Mucosa of stomach (tissue), 1 donor: ENCODE data around the gene FBN1.

ENCODE experiments used
- H3K27me3 ChIP-seq: one replicate; pipeline ENCODE4 v1.7.0; 2013; ENCODE audit warnings: mild to moderate bottlenecking, low read length; ENCODE audit not compliant: control insufficient read depth, insufficient read depth
- H3K36me3 ChIP-seq: one replicate; pipeline ENCODE4 v1.7.0; 2013; ENCODE audit warnings: low read length; ENCODE audit not compliant: control insufficient read depth, insufficient read depth
- H3K4me1 ChIP-seq: one replicate; pipeline ENCODE4 v1.7.0; 2013; ENCODE audit warnings: mild to moderate bottlenecking, low read length; ENCODE audit not compliant: control insufficient read depth, insufficient read depth
- H3K4me3 ChIP-seq: one replicate; pipeline ENCODE4 v1.7.0; 2013; ENCODE audit warnings: low read length
- H3K9ac ChIP-seq: one replicate; pipeline ENCODE4 v1.7.0; 2013; ENCODE audit warnings: mild to moderate bottlenecking, low read length, moderate library complexity
- H3K9me3 ChIP-seq: one replicate; pipeline ENCODE4 v1.7.0; 2013; ENCODE audit warnings: mild to moderate bottlenecking, low read length, moderate library complexity; ENCODE audit not compliant: control insufficient read depth
- donor health status: Pancreatic carcinoma.

The FBN1 gene

DNA sequence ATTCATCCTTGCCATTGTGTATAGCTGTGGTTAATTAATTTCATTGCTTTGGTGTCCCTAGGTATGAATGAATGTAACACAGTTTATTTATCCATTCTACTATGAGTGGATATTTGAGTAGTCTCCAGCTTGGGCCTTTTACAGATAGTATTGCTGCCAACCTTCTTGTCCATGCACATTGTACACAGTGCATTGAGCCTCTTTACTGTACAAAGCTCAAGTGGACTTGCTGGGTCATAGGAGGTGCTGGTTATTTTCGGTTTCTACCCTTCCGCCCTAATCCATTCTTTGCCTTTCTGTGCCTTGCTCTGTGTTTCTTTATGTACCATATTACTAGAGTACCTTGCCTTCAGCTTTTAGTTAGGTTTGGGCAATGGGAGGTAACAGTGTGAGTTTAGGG is 253.6 kb downstream of the FBN1 start:
- H3K27me3 ChIP-seq, result no peaks in the 10 kb centered on the region
- no peaks in the 10 kb centered on the region for H3K36me3 ChIP-seq
- H3K9ac ChIP-seq, result no peak overlapping the region
- no peak overlapping the region for H3K4me3 ChIP-seq
- H3K4me1 ChIP-seq, result no peaks in the 10 kb centered on the region
- no peaks in the 10 kb centered on the region for H3K9me3 ChIP-seq

DNA sequence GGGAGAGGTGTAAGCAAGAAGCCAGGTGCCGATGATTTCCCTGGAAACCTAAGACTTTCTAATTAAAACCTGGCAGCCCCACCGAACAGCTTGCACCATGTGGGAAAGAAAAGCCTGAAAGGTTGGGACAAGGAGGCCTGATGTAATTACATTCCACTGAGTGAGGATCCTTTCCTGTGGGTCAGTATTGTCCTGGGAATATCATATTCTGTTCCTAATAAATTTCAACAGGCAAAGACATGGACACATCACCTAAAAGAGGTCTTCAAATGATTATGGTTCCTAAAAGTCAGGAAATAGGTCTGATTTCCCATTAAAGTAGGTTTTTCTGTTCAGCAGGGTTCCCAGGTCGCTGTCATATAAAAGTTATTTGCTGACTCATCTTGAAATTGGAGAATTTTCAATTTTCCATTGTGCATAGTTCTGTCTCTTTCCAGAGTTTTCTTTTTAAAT is 255.8 kb downstream of the FBN1 start:
- Histone ChIP-seq H3K9ac (no peak overlapping the region), H3K36me3 (no peaks in the 10 kb centered on the region), H3K9me3 (no peaks in the 10 kb centered on the region), H3K4me1 (no peaks in the 10 kb centered on the region), H3K4me3 (no peak overlapping the region), H3K27me3 (no peaks in the 10 kb centered on the region)

DNA sequence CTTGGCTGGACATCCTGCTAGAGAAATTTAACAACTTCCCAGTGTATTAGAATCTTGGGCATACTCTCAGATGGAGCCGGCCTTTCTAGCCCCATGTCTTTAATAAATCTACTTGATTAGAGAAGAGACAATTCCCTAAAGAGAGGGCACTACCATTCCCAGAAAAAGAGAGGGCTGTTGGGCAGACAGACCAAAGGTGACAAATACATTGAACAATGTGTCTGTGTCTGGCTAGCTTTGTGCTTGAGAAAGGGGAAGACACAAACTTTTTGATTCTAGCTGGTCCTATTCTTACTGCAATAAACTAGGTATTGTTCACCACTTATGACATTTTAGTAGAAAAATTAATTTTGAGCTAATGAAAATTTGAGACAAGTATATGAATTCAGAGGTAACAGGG is 256.6 kb downstream of the FBN1 start:
- Histone ChIP-seq H3K27me3 (no peaks in the 10 kb centered on the region), H3K9me3 (no peaks in the 10 kb centered on the region), H3K9ac (no peak overlapping the region), H3K4me1 (no peaks in the 10 kb centered on the region), H3K36me3 (no peaks in the 10 kb centered on the region), H3K4me3 (no peak overlapping the region)

DNA sequence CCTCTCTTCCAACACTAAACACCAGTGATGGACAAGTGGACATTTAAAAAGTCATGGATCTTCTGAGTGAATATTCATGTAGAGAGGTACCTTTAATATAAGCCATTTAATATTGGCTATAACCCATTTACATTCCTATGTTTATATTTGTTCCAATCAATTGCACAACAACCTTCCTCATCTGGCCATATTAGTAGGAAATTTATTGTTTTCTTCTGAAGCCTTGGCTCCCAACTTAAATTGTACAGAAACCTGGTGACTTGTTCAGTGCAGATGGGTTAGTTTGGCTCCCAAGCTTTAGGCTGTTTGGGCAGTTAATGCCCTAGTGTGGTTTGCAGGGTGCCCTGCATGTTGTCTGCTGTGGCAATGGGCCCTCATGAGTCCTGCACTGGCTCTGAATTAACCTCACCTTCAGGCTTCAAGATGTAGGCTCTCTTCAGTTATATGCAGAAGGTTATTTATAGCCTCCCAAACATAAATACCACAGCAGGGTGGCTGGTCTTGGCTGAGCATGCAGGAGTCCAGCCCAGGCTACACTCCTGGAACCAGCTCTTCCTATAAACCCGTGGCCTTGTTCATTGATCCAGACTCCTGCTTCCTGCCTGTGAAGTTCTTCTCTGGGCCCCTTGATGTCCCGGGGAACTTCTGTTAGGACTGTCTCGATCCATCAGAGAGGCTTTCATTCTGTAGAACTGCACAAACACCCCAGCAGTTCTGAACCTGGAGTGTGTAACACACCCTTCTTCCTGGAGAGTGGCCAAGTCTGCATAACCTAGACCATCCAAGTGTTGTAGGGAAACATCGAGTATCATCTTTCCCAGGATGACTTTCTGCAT is 257.3 kb downstream of the FBN1 start:
- Histone ChIP-seq H3K9me3 (no peaks in the 10 kb centered on the region), H3K9ac (no peak overlapping the region), H3K4me3 (no peak overlapping the region), H3K4me1 (no peaks in the 10 kb centered on the region), H3K36me3 (no peaks in the 10 kb centered on the region), H3K27me3 (no peaks in the 10 kb centered on the region)

DNA sequence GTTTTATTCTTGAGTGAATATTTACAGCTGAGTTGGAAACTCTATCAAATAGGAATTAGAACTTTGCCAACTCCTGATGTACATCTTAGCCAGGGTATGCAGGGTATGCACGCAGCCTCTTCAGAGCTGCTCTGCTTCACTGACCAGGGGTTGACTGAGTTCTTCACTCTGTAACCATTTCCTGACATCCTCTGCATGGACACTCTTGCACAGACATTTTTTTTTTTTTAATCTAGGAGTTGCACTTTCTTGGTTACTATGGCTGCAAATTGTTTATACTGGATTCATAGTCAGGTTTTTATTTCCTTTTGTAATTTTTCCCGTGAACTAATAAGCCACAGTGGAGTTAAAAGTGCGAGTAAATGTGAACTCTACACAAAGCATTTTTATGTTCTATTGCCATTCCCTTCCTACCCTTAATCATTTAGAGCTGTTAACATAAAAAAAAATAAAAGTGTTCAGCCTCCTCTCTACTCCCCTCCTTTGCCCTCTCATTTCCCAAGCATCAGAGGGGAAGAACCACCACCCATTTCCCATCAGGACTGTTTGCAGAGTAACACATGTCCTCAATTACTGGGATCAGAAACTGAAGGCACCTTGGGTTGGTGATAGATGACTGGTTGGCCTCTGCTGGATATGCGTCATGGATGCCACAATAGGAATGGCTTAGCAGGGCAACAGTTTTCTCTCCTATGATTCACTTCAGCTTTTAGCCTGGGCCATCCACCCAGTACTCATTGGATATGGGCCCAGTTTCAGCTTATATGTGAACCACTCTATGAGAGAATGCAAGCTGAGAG is 260.3 kb downstream of the FBN1 start:
- Histone ChIP-seq H3K4me1 (no peaks in the 10 kb centered on the region), H3K9ac (no peak overlapping the region), H3K27me3 (no peaks in the 10 kb centered on the region), H3K36me3 (no peaks in the 10 kb centered on the region), H3K4me3 (no peak overlapping the region), H3K9me3 (no peaks in the 10 kb centered on the region)

DNA sequence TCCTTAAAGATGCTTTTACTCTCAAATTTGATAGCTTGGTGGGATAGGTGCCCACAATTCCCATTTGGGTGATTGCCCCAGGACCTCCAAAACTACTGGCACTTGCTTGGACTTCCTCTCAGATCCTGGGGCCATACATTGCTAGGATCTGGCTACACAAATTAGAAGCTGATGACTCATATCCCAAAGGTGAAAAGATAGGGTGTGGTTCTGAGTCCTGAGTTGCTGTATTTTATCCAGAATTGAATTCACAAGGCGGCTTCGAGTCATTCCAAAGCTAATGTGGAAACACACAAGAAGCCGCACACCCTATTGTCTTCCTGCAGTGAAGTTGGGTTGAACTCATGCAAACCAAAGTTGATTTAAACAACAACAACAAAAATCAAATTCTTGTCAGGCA is 260.9 kb downstream of the FBN1 start:
- no peaks in the 10 kb centered on the region for H3K4me1 ChIP-seq
- no peak overlapping the region for H3K9ac ChIP-seq
- no peak overlapping the region for H3K4me3 ChIP-seq
- no peaks in the 10 kb centered on the region for H3K36me3 ChIP-seq
- no peaks in the 10 kb centered on the region for H3K9me3 ChIP-seq
- no peaks in the 10 kb centered on the region for H3K27me3 ChIP-seq

DNA sequence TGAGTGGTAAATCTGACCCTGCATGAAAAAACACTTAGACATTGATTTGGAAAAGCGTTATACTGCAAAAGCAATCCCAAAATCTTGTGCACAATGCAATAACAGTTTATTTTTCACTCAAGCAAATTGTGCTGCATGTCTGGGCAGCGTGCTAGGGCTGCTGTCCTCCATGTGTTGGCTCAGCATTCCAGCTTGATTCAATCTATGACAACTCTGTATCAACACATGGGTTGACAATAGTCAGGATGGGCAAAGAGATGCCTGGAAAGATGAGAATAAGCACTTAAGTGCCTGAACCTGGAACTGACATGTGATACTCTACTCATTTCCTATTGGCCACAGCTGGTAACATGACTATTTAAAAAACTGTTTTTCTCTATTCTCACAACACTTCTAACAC is 262.5 kb downstream of the FBN1 start:
- Histone ChIP-seq H3K27me3 (no peaks in the 10 kb centered on the region), H3K9ac (no peak overlapping the region), H3K4me1 (no peaks in the 10 kb centered on the region), H3K36me3 (no peaks in the 10 kb centered on the region), H3K4me3 (no peak overlapping the region), H3K9me3 (no peaks in the 10 kb centered on the region)

DNA sequence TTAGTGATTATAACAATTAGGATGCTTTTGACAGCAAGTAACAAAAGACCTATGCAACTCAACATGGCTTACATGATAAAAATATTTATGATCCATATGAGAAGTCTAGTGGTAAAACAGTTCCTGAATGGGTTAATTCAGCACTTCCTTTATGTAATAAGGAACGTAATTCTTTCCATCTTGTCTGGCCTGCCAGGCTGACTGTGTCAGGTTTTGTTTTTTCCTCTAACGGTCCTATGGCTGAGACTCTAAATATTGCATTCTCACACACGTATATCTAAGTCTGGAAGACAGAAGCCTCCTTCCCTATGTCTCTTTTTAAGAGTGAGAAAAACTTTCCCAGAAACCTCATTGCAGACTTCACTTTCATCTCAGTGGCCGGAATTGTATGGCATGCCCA is 263.6 kb downstream of the FBN1 start:
- H3K36me3 ChIP-seq, result no peaks in the 10 kb centered on the region
- no peak overlapping the region for H3K4me3 ChIP-seq
- H3K27me3 ChIP-seq, result no peaks in the 10 kb centered on the region
- H3K9ac ChIP-seq, result no peak overlapping the region
- H3K4me1 ChIP-seq, result no peaks in the 10 kb centered on the region
- no peaks in the 10 kb centered on the region for H3K9me3 ChIP-seq

DNA sequence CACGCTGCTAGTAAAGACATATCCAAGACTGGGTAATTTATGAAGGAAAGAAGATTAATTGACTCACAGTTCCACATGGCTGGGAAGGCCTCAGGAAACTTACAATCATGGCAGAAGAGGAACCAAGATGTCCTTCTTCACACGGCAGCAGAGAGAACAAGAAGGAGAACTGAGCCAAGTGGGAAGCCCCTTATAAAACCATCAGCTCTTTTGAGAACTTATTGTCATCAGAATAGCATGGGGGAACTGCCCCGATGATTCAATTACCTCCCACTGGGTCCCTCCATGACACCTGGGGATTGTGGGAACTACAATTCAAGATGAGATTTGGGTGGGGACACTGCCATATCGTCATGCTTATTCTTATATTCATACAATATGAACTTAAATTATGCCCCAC is 265.3 kb downstream of the FBN1 start:
- Histone ChIP-seq H3K4me3 (no peak overlapping the region), H3K4me1 (no peaks in the 10 kb centered on the region), H3K9ac (no peak overlapping the region), H3K36me3 (no peaks in the 10 kb centered on the region), H3K9me3 (no peaks in the 10 kb centered on the region), H3K27me3 (no peaks in the 10 kb centered on the region)

DNA sequence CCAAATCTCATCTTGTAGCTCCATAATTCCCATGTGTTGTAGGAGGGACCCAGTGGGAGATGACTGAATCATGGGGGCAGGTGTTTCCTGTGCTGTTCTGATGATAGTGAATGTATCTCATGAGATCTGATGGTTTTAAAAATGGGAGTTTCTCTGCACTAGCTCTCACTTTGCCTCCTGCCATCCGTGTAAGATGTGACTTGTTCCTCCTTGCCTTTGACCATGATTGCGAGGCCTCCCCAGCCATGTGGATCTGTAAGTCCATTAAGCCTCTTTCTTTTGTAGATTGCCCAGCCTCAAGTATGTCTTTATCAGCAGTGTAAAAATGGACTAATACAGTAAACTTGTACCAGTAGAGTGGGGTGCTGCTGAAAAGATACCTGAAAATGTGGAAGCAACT is 269.7 kb downstream of the FBN1 start:
- no peak overlapping the region for H3K9ac ChIP-seq

DNA sequence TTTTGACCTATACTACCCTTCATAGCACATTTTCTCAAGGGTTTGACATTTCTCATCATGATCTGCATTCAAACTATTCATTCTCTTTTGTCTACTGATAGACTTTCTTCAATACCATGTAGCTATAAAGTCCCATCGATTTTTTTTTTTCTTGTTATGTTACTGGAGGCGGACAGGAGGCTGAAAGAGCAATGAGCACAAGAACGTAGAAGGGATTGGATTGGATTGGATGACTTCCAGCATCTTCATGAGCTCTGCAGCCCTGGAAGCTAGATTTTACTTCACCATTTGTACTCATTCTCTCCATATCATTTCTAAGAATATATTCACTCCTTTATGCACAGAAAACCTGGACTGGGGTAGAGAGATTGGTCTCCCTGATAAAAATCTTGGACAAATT is 271.0 kb downstream of the FBN1 start:
- Histone ChIP-seq H3K36me3 (no peaks in the 10 kb centered on the region), H3K9ac (no peak overlapping the region), H3K27me3 (no peaks in the 10 kb centered on the region), H3K4me1 (no peaks in the 10 kb centered on the region), H3K9me3 (no peaks in the 10 kb centered on the region), H3K4me3 (no peak overlapping the region)

More for the DNA sequence above, 269.7 kb downstream of the FBN1 start:
- Histone ChIP-seq H3K9me3 (no peaks in the 10 kb centered on the region), H3K27me3 (no peaks in the 10 kb centered on the region), H3K36me3 (no peaks in the 10 kb centered on the region), H3K4me3 (no peak overlapping the region), H3K4me1 (no peaks in the 10 kb centered on the region)

DNA sequence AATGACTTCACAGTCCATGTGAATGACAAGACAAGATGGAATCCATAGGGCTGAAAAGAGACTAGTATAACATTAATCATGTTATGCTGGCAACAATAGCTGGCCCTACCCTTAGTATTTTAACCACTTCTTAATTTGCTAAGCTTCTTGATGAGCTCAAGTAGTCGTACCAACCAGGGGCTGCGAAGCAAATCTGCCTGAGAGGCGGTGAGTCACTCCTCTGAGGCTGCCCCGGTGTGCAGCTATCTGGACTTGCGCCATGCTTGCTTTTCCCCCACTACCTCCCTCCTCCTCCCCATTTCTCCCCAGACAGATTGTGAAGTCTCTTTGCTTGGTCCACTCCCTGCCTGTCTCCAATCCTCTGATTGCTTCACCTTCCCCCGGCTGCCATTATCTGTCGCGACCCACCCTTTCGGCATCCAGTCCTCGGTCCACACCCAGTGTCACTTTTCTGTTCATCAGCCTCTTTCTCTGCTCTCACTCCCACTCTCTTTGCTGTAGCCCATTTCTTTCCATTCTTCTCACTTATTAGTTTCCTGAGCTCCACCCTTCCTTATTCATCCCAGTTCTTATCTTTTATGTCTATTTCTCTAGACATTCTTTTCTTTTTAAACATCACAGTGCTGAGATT is 271.6 kb downstream of the FBN1 start:
- Histone ChIP-seq H3K9me3 (no peaks in the 10 kb centered on the region), H3K4me1 (no peaks in the 10 kb centered on the region), H3K36me3 (no peaks in the 10 kb centered on the region), H3K4me3 (no peak overlapping the region), H3K9ac (no peak overlapping the region), H3K27me3 (no peaks in the 10 kb centered on the region)
